IMR-90 (cell line): ENCODE measurements around the gene BCO2. TPM values are rescaled to one million over a fixed set of nuclear protein-coding genes. Genes with fewer than 3 reads are reported as not detected.

ENCODE experiments used
- ATAC-seq: fragments of 200-7000 bp; cut with Tn5 transposase; 2 replicates; pipeline ENCODE4 v1.9.1; 2020; ENCODE audit warnings: low read depth, mild to moderate bottlenecking, moderate library complexity
- BruUV-seq: library from RNA; stranded (reverse); fragments of 400-500 nt; replicated peaks from 2 replicates; lab custom pipeline; 2021; lab: Mats Ljungman, UMichigan
- CTCF ChIA-PET: fragments of 300-600 bp; formaldehyde crosslinking; extraction: SDS; loops from one replicate; lab custom pipeline; 2021; ENCODE audit warnings: antibody characterized with exemption; lab: Yijun Ruan, JAX
- POLR2A ChIA-PET: fragments of 300-600 bp; sonication (Branson Sonifier 250); formaldehyde crosslinking; loops from one replicate; lab custom pipeline; 2022; ENCODE audit warnings: antibody characterized with exemption; ENCODE audit not compliant: unreplicated experiment; lab: Charles Lee
- DNase-seq: peaks from one replicate; pipeline ENCODE4 v3.0.0; 2013
- H2AFZ ChIP-seq: replicated peaks from 2 replicates; pipeline ENCODE3; 2013; ENCODE audit warnings: low read length, mild to moderate bottlenecking; ENCODE audit not compliant: poor library complexity
- H2AK5ac ChIP-seq: 2 replicates; pipeline ENCODE4 v1.6.1; 2013; ENCODE audit warnings: low read depth, low read length, inconsistent platforms
- H2AK9ac ChIP-seq: replicated peaks from 2 replicates; pipeline ENCODE3; 2013; ENCODE audit warnings: mild to moderate bottlenecking, low read depth, low read length, moderate library complexity; ENCODE audit not compliant: poor library complexity
- H2BK120ac ChIP-seq: 2 replicates; pipeline ENCODE4 v1.6.1; 2013; ENCODE audit warnings: low read depth, low read length, inconsistent platforms
- H2BK15ac ChIP-seq: 3 replicates; pipeline ENCODE4 v1.6.1; 2013; ENCODE audit warnings: low read depth, low read length, inconsistent platforms
- H2BK20ac ChIP-seq: 2 replicates; pipeline ENCODE4 v1.6.1; 2013; ENCODE audit warnings: low read depth, mild to moderate bottlenecking, inconsistent platforms, low read length, moderate library complexity
- H2BK5ac ChIP-seq: 2 replicates; pipeline ENCODE4 v1.6.1; 2013; ENCODE audit warnings: mild to moderate bottlenecking, low read depth, low read length, inconsistent platforms; ENCODE audit not compliant: poor library complexity, severe bottlenecking
- H3K14ac ChIP-seq: replicated peaks from 2 replicates; pipeline ENCODE4 v1.6.1; 2013; ENCODE audit warnings: low read depth, low read length, inconsistent platforms
- H3K18ac ChIP-seq: 2 replicates; pipeline ENCODE4 v1.6.1; 2013; ENCODE audit warnings: low read depth, low read length, control low read depth
- H3K23ac ChIP-seq: 2 replicates; pipeline ENCODE4 v1.6.1; 2013; ENCODE audit warnings: low read depth, low read length, inconsistent platforms
- H3K27ac ChIP-seq: 2 replicates; pipeline ENCODE4 v1.5.1; 2013; ENCODE audit warnings: mild to moderate bottlenecking, control low read depth, low read length; ENCODE audit not compliant: insufficient read depth
- H3K27me3 ChIP-seq: 2 replicates; pipeline ENCODE4 v1.6.1; 2013; ENCODE audit warnings: low read length; ENCODE audit not compliant: control insufficient read depth, insufficient read depth
- H3K36me3 ChIP-seq: 2 replicates; pipeline ENCODE4 v1.6.1; 2013; ENCODE audit warnings: low read length, mixed read lengths; ENCODE audit not compliant: control insufficient read depth, insufficient read depth
- H3K4ac ChIP-seq: 2 replicates; pipeline ENCODE4 v1.6.1; 2013; ENCODE audit warnings: low read depth, low read length, inconsistent platforms
- H3K4me1 ChIP-seq: 2 replicates; pipeline ENCODE4 v1.6.1; 2013; ENCODE audit warnings: low read length, mixed read lengths; ENCODE audit not compliant: control insufficient read depth, insufficient read depth
- H3K4me2 ChIP-seq: 2 replicates; pipeline ENCODE4 v1.6.1; 2013; ENCODE audit warnings: low read depth, mild to moderate bottlenecking, control low read depth, low read length, moderate library complexity
- H3K4me3 ChIP-seq: 2 replicates; pipeline ENCODE4 v1.5.1; 2013; ENCODE audit warnings: low read depth, mild to moderate bottlenecking, control low read depth, low read length, moderate library complexity; ENCODE audit not compliant: insufficient read depth
- H3K56ac ChIP-seq: 2 replicates; pipeline ENCODE4 v1.6.1; 2013; ENCODE audit warnings: low read length, inconsistent platforms; ENCODE audit not compliant: insufficient read depth; ENCODE audit errors: extremely low read depth
- H3K79me1 ChIP-seq, 2 experiments: 2 replicates each; pipeline ENCODE4 v1.6.1; 2013; ENCODE audit warnings: low read length in 2 of 2, inconsistent platforms in 1 of 2, low read depth in 1 of 2
- H3K9ac ChIP-seq: 2 replicates; pipeline ENCODE4 v1.6.1; 2013; ENCODE audit warnings: low read depth, low read length, control low read depth
- H3K9me1 ChIP-seq: 2 replicates; pipeline ENCODE4 v1.6.1; 2013; ENCODE audit warnings: low read length, inconsistent platforms; ENCODE audit not compliant: insufficient read depth
- H3K9me3 ChIP-seq: 2 replicates; pipeline ENCODE4 v1.6.1; 2013; ENCODE audit warnings: low read length; ENCODE audit not compliant: control insufficient read depth, insufficient read depth
- H4K20me1 ChIP-seq: 2 replicates; pipeline ENCODE4 v1.6.1; 2013; ENCODE audit warnings: low read length, inconsistent platforms; ENCODE audit not compliant: insufficient read depth
- H4K5ac ChIP-seq: 2 replicates; pipeline ENCODE4 v1.6.1; 2013; ENCODE audit warnings: mild to moderate bottlenecking, low read depth, low read length, control low read depth
- H4K8ac ChIP-seq, 2 experiments: 2 replicates each; pipeline ENCODE4 v1.6.1; 2013; ENCODE audit warnings: low read depth in 2 of 2, low read length in 2 of 2, control low read depth in 1 of 2, inconsistent platforms in 1 of 2
- H4K91ac ChIP-seq: 2 replicates; pipeline ENCODE4 v1.6.1; 2013; ENCODE audit warnings: low read depth, low read length, inconsistent platforms; ENCODE audit not compliant: insufficient read depth
- BHLHE40 ChIP-seq: fragments of 150-350 bp; IDR thresholded peaks from 2 replicates; pipeline ENCODE4 v1.6.1; 2016; ENCODE audit warnings: mild to moderate bottlenecking, low read depth, low read length
- CEBPB ChIP-seq: IDR thresholded peaks from 2 replicates; pipeline ENCODE4 v1.6.1; 2012; ENCODE audit warnings: low read depth, low read length, improper control_type of control experiment
- CHD1 ChIP-seq: IDR thresholded peaks from 2 replicates; pipeline ENCODE4 v1.6.1; 2012; ENCODE audit warnings: low read depth, low read length, improper control_type of control experiment
- MAFK ChIP-seq: IDR thresholded peaks from 2 replicates; pipeline ENCODE4 v1.6.1; 2012; ENCODE audit warnings: low read depth, low read length, improper control_type of control experiment
- MAZ ChIP-seq: IDR thresholded peaks from 2 replicates; pipeline ENCODE4 v1.6.1; 2012; ENCODE audit warnings: low read depth, mild to moderate bottlenecking, low read length, improper control_type of control experiment, moderate library complexity, borderline replicate concordance
- NFE2L2 ChIP-seq: fragments of 150-350 bp; IDR thresholded peaks from 2 replicates; pipeline ENCODE4 v1.6.1; 2016; ENCODE audit warnings: low read depth, mild to moderate bottlenecking, low read length
- POLR2A ChIP-seq: IDR thresholded peaks from 2 replicates; pipeline ENCODE4 v1.6.1; 2012; ENCODE audit warnings: mild to moderate bottlenecking, low read depth, low read length
- WGBS, 2 experiments: methylation state at CpG; one replicate each; pipeline versions ENCODE4 v1.1.5 to v1.1.7; 2013; ENCODE audit warnings: missing lambda C conversion rate in 2 of 2; ENCODE audit not compliant: insufficient read length in 1 of 2; ENCODE audit errors: extremely low coverage in 2 of 2; 5-methylcytosine and 5-hydroxymethylcytosine counted together
- dilution Hi-C: fragments of 300-500 bp; cut with HindIII; formaldehyde crosslinking; loops from one replicate; pipeline ENCODE4 v1.14.3; 2018; ENCODE audit warnings: low sequenced_read_pairs; ENCODE audit not compliant: unreplicated experiment
- in situ Hi-C: fragments of 300-500 bp; cut with MboI; formaldehyde crosslinking; loops from 3 replicates; pipeline ENCODE4 v1.14.3; 2019; ENCODE audit warnings: low sequenced_read_pairs, inconsistent platforms, mixed read lengths
- intact Hi-C: fragments of 100-400 bp; cut with micrococcal nuclease; formaldehyde crosslinking; loops from 2 replicates; pipeline ENCODE4 v1.10.0; 2022
- polyA plus RNA-seq, 3 experiments: library from polyadenylated mRNA; depleted of rRNA; stranded (reverse); fragments of >200 nt; gene quantifications; 2 replicates each; pipeline ENCODE4 v1.2.3, GENCODE V29; 2012; ENCODE audit warnings: low replicate concordance in 1 of 3
- total RNA-seq: library from RNA; depleted of rRNA; stranded (reverse); fragments of >200 nt; gene quantifications from 2 replicates; pipeline ENCODE4 v1.2.3, GENCODE V29; 2012
- TF ChIP-seq, protein P1 (sequence below): conservative IDR thresholded peaks from 2 replicates; pipeline ENCODE4 v1.5.1; 2012; ENCODE audit warnings: mild to moderate bottlenecking, low read depth, low read length, improper control_type of control experiment

Gene BCO2
- total and polyA plus RNA-seq, 2 of the 4 experiments (the other 2 are of a cell fraction): 0.18 to 0.68 TPM

DNA sequence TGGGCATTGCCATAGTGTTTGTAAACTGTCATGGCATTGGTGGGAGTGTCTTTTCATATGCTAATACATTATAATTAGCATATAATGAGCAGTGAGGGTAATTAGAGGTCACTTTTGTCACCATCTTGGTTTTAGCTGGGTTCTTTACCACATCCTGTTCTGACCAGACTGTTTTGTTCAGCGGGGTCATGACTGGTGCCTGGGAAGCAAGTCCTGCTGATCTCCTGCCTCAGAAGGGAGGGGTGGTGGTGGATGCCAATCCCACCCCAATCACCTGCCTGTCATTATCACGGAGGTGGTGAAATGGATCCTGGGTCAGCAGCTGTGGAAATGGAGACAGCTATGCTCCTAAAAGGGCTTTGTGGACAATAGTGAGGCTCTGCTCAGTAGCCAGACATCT is 42.6 kb upstream of the BCO2 start:
- H4K91ac ChIP-seq: no peak overlapping the region
- H4K5ac ChIP-seq: no peak overlapping the region
- H3K56ac ChIP-seq: no peak overlapping the region
- no peak overlapping the region for H3K4me3 ChIP-seq
- no TSS peak for BruUV-seq
- TF ChIP-seq CEBPB (no peak), MAFK (no peak), CHD1 (no peak), MAZ (no peak), BHLHE40 (no peak), POLR2A (no peak), NFE2L2 (no peak)
- TF ChIP-seq, protein P1, sequence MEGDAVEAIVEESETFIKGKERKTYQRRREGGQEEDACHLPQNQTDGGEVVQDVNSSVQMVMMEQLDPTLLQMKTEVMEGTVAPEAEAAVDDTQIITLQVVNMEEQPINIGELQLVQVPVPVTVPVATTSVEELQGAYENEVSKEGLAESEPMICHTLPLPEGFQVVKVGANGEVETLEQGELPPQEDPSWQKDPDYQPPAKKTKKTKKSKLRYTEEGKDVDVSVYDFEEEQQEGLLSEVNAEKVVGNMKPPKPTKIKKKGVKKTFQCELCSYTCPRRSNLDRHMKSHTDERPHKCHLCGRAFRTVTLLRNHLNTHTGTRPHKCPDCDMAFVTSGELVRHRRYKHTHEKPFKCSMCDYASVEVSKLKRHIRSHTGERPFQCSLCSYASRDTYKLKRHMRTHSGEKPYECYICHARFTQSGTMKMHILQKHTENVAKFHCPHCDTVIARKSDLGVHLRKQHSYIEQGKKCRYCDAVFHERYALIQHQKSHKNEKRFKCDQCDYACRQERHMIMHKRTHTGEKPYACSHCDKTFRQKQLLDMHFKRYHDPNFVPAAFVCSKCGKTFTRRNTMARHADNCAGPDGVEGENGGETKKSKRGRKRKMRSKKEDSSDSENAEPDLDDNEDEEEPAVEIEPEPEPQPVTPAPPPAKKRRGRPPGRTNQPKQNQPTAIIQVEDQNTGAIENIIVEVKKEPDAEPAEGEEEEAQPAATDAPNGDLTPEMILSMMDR: no peak
- H2BK15ac ChIP-seq: no peak overlapping the region
- no peak overlapping the region for H2BK5ac ChIP-seq
- H3K9me3 ChIP-seq: no peaks in the 10 kb centered on the region
- no peak overlapping the region for H2BK120ac ChIP-seq
- H3K18ac ChIP-seq: no peak overlapping the region
- no peaks in the 10 kb centered on the region for H3K27me3 ChIP-seq
- H3K14ac ChIP-seq: no peak overlapping the region
- ChIA-PET POLR2A (no interaction called here), CTCF (interaction anchor here (0.5 kb wide), 1 partner anchor 19 kb away, joined by 4 read pairs; no protein-coding TSS in a partner anchor)
- no peak overlapping the region for H3K4me2 ChIP-seq
- no peak overlapping the region for H2BK20ac ChIP-seq
- no peak overlapping the region for H2AK9ac ChIP-seq
- no peak overlapping the region for H3K9ac ChIP-seq
- ATAC-seq: no peak
- no peak overlapping the region for H3K27ac ChIP-seq
- H2AFZ ChIP-seq: no peak overlapping the region
- H3K4me1 ChIP-seq: peaks cover 7% of the 10 kb centered on the region
- DNase-seq: no peak
- no peaks in the 10 kb centered on the region for H4K20me1 ChIP-seq
- H3K4ac ChIP-seq: no peak overlapping the region; the same call in 1 of the 2 replicates
- in situ Hi-C loops: no loop called here
- H3K23ac ChIP-seq: no peak overlapping the region
- no peaks in the 10 kb centered on the region for H3K79me1 ChIP-seq
- H2AK5ac ChIP-seq: peak overlapping the region; percentile 73
- H3K36me3 ChIP-seq: no peaks in the 10 kb centered on the region
- intact Hi-C loops: no loop called here
- WGBS, 2 experiments: no CpG with 5 or more reads among the region's 2 CpGs
- peaks cover 6% of the 10 kb centered on the region for H3K9me1 ChIP-seq
- dilution Hi-C loops: no loop called here
- no peak overlapping the region for H4K8ac ChIP-seq
